ENCODE results near the gene MSI2.
"Not testable (repeated sequence)": the region's sequence is repeated elsewhere in the genome, so short reads cannot be mapped to it uniquely, and the experiment has no call there.

Gene MSI2

DNA sequence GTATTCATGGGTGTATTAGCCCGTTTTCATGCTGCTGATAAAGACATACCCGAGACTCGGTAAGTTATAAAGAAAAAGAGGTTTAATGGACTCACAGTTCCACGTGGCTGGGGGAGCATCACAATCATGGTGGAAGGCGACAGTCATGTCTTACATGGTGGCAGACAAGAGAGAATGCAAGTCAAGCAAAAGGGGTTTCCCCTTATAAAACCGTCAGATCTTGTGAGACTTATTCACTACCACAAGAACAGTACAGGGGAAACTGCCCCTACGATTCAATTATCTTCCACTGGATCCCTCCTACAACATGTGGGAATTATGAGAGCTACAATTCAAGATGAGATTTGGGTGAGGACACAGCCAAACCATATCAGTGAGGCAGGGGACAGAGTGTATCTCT lies 44.3 kb downstream of the MSI2 start:
- not testable (repeated sequence) for H2BK15ac ChIP-seq (replicated peaks; ENCODE audit: low read depth); H3K4ac ChIP-seq (ENCODE audit: low read depth, low read length); H3K27me3 ChIP-seq (ENCODE audit: insufficient read depth, low read length, poor library complexity); H2BK120ac ChIP-seq (ENCODE audit: low read depth, low read length); H3K4me1 ChIP-seq (ENCODE audit: control insufficient read depth, low read depth, low read length); H3K56ac ChIP-seq (ENCODE audit: low read length); DNase-seq; H4K5ac ChIP-seq (ENCODE audit: low read length); H3K79me1 ChIP-seq (ENCODE audit: low read length); H3K23ac ChIP-seq (ENCODE audit: low read length); H4K8ac ChIP-seq (ENCODE audit: low read depth, low read length); H3K36me3 ChIP-seq (ENCODE audit: control insufficient read depth, insufficient read depth, low read length); H3K18ac ChIP-seq (ENCODE audit: low read length); H3K27ac ChIP-seq (ENCODE audit: low read depth, low read length); H2AK5ac ChIP-seq (ENCODE audit: low read length); H3K79me2 ChIP-seq (ENCODE audit: control insufficient read depth, insufficient read depth, low read length); H3K4me3 ChIP-seq (ENCODE audit: low read length); H3K9ac ChIP-seq (ENCODE audit: low read length); H2BK5ac ChIP-seq (ENCODE audit: low read length); H3K4me2 ChIP-seq (ENCODE audit: low read length)
- WGBS (ENCODE audit: extremely low coverage, insufficient coverage, low lambda C conversion rate) = no CpG with 5 or more reads among the region's 7 CpGs

DNA sequence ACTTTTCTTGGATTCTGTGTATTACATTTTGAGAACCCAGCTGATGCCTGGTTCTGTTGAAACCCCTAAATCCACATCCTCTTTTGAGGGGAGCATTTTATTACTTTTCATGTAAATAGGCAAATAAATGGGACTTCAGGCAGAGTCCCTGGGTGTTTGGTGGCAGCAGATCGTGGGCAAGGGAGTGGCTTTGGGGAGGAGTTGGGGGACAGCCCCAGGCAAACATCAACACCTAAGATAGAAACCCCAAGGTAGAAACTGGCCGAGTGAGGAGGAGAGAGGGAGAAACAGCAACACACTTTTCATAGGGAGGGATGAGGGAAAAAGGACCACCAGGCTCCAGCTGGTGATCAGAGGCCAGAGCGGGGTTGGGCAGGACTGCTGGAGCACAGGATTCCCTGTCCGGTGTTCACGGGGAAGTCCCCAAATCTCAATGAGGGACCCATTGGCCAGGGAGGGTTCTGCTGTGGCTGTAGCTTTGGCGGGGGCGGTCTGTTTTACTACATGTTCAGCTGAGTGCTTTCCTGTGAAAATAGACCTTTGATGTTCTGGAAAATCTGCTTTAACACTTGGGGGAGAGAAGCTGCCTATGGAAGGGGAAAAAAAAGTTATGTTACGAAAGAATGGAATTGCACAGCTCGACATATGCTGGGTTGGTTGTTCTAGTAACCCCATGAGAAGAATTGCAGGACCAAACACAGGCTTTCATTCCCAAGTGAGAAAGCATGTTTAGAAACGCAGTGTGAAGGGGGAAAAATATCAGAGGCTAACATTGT lies 46.6 kb downstream of the MSI2 start:
- H3K9ac ChIP-seq (ENCODE audit: low read length) = no peak overlapping the region
- H4K8ac ChIP-seq (ENCODE audit: low read depth, low read length) = no peak overlapping the region
- H3K27me3 ChIP-seq (ENCODE audit: insufficient read depth, low read length, poor library complexity) = no peaks in the 10 kb centered on the region
- no peak overlapping the region for H3K18ac ChIP-seq (ENCODE audit: low read length)
- no peak overlapping the region for H3K4ac ChIP-seq (ENCODE audit: low read depth, low read length)
- no peak overlapping the region for H3K4me2 ChIP-seq (ENCODE audit: low read length)
- H3K56ac ChIP-seq (ENCODE audit: low read length) = no peak overlapping the region
- H3K36me3 ChIP-seq (ENCODE audit: control insufficient read depth, insufficient read depth, low read length) = no peaks in the 10 kb centered on the region
- H3K4me3 ChIP-seq (ENCODE audit: low read length) = no peak overlapping the region
- H3K79me2 ChIP-seq (ENCODE audit: control insufficient read depth, insufficient read depth, low read length) = no peaks in the 10 kb centered on the region
- H2AK5ac ChIP-seq (ENCODE audit: low read length) = no peak overlapping the region
- H3K79me1 ChIP-seq (ENCODE audit: low read length) = peaks cover 7% of the 10 kb centered on the region
- no peak for DNase-seq
- H2BK5ac ChIP-seq (ENCODE audit: low read length) = no peak overlapping the region
- no peaks in the 10 kb centered on the region for H3K4me1 ChIP-seq (ENCODE audit: control insufficient read depth, low read depth, low read length)
- no peak overlapping the region for H3K23ac ChIP-seq (ENCODE audit: low read length)
- no CpG with 5 or more reads among the region's 10 CpGs for WGBS (ENCODE audit: extremely low coverage, insufficient coverage, low lambda C conversion rate)
- no peak overlapping the region for H2BK15ac ChIP-seq (replicated peaks; ENCODE audit: low read depth)
- no peak overlapping the region for H3K27ac ChIP-seq (ENCODE audit: low read depth, low read length)
- no peak overlapping the region for H4K5ac ChIP-seq (ENCODE audit: low read length)
- H2BK120ac ChIP-seq (ENCODE audit: low read depth, low read length) = no peak overlapping the region

DNA sequence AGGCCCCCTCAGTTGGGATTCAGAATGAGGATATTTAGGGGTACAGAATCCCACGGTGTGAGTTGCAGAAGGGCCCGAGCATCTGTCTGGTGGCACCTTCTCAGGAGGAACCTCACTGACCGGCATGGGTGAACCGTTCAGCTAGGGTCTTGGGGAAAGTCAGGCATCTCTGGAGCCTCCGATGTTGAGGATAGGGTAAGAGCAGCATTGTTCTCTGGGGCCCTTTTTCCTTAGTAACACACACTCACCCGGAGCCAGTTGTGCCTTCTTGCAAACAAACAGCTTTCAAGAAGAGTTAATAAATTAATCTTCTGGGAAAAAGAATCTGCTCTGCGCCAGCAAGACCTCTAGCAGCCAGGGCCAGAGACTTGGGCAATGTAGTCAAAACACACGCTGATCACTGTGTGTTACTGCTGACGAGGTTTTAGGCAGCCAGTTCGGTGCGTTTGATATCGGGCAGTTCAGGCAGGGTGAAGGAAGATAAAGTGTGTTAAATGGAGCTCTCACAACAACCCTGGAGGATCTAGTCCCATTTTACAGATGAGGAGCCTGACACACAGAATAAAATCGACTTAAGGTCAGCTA lies 48.9 kb downstream of the MSI2 start:
- Histone ChIP-seq H4K5ac (ENCODE audit: low read length) (no peak overlapping the region), H3K4me1 (ENCODE audit: control insufficient read depth, low read depth, low read length) (no peaks in the 10 kb centered on the region), H3K27me3 (ENCODE audit: insufficient read depth, low read length, poor library complexity) (no peaks in the 10 kb centered on the region), H3K18ac (ENCODE audit: low read length) (no peak overlapping the region), H3K9ac (ENCODE audit: low read length) (no peak overlapping the region), H2BK120ac (ENCODE audit: low read depth, low read length) (no peak overlapping the region), H2BK5ac (ENCODE audit: low read length) (no peak overlapping the region), H3K36me3 (ENCODE audit: control insufficient read depth, insufficient read depth, low read length) (no peaks in the 10 kb centered on the region), H4K8ac (ENCODE audit: low read depth, low read length) (no peak overlapping the region), H3K23ac (ENCODE audit: low read length) (no peak overlapping the region), H3K4me2 (ENCODE audit: low read length) (no peak overlapping the region), H3K27ac (ENCODE audit: low read depth, low read length) (no peak overlapping the region), H3K79me2 (ENCODE audit: control insufficient read depth, insufficient read depth, low read length) (no peaks in the 10 kb centered on the region), H2BK15ac (replicated peaks; ENCODE audit: low read depth) (no peak overlapping the region), H3K56ac (ENCODE audit: low read length) (no peak overlapping the region), H3K4ac (ENCODE audit: low read depth, low read length) (no peak overlapping the region), H2AK5ac (ENCODE audit: low read length) (no peak overlapping the region), H3K79me1 (ENCODE audit: low read length) (peaks cover 4% of the 10 kb centered on the region), H3K4me3 (ENCODE audit: low read length) (no peak overlapping the region)
- DNase-seq = no peak
- no CpG with 5 or more reads among the region's 13 CpGs for WGBS (ENCODE audit: extremely low coverage, insufficient coverage, low lambda C conversion rate)

DNA sequence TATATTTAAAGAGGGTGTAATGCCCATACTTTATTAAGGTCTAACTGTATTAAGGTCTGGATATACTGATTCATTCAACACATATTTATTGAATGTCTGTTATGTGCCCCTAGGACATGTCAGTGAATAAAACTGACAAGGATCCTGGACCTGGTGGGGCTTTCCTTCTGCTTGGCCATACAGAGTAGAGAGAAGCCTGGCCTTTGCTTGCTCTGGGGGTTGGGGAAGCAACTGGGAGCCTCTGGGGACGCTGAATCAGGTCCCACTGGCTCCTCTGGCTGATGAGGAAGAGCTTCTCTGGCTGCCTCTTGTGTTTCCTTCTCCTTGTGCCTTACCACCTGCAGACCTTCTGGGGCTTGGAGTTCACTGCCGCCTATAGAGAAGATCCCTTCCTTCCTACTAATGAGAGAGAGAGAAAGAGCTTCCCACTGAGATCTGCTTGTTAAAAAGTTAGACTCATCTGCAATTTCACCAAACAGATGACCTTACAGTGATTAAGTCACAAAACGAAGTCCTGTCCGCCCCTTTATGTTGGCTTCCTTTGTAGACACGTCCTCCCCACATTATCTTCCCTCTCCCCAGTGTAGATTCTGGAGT lies 49.7 kb downstream of the MSI2 start:
- Histone ChIP-seq H3K79me2 (ENCODE audit: control insufficient read depth, insufficient read depth, low read length) (no peaks in the 10 kb centered on the region), H3K36me3 (ENCODE audit: control insufficient read depth, insufficient read depth, low read length) (no peaks in the 10 kb centered on the region), H3K18ac (ENCODE audit: low read length) (no peak overlapping the region), H4K5ac (ENCODE audit: low read length) (no peak overlapping the region), H3K27ac (ENCODE audit: low read depth, low read length) (no peak overlapping the region), H3K4me1 (ENCODE audit: control insufficient read depth, low read depth, low read length) (no peaks in the 10 kb centered on the region), H3K4me2 (ENCODE audit: low read length) (no peak overlapping the region), H4K8ac (ENCODE audit: low read depth, low read length) (no peak overlapping the region), H2BK15ac (replicated peaks; ENCODE audit: low read depth) (no peak overlapping the region), H3K9ac (ENCODE audit: low read length) (no peak overlapping the region), H3K4ac (ENCODE audit: low read depth, low read length) (no peak overlapping the region), H3K4me3 (ENCODE audit: low read length) (no peak overlapping the region), H2AK5ac (ENCODE audit: low read length) (no peak overlapping the region), H3K79me1 (ENCODE audit: low read length) (peaks cover 6% of the 10 kb centered on the region), H2BK5ac (ENCODE audit: low read length) (no peak overlapping the region), H2BK120ac (ENCODE audit: low read depth, low read length) (no peak overlapping the region), H3K27me3 (ENCODE audit: insufficient read depth, low read length, poor library complexity) (no peaks in the 10 kb centered on the region), H3K56ac (ENCODE audit: low read length) (no peak overlapping the region), H3K23ac (ENCODE audit: low read length) (no peak overlapping the region)
- no CpG with 5 or more reads among the region's 5 CpGs for WGBS (ENCODE audit: extremely low coverage, insufficient coverage, low lambda C conversion rate)
- no peak for DNase-seq

DNA sequence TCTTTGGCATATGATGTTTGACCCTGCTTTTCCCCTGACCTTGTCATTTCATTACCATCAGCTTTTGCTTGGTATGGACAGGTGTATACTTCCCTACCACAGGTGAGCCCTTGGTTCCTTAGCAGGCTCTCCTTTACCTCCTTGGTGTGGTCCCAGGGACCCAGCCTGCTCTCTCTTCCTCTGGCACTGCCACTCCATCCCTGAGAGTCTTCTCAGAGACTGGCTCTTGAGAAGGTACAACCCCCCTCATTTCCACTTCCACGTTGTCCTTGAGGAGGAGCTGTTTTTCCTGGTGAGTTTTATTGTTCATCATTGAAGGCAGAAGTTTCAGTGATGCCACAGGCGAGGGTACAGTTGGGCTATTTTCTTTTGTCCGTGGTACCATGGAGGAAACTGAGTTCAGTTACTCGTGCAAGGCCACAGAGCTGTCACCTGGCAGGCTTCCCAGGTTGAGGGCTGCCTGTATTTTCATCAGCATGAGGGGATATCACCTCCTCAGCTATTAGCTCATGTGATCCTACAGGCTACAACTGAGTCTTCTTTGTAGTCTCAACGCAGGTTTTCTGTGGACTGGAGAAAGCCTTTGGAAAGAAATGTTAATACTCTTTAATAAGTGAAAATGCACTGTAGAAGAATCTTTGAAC lies 52.3 kb downstream of the MSI2 start:
- Histone ChIP-seq H4K8ac (ENCODE audit: low read depth, low read length) (no peak overlapping the region), H2BK15ac (replicated peaks; ENCODE audit: low read depth) (no peak overlapping the region), H2BK120ac (ENCODE audit: low read depth, low read length) (no peak overlapping the region), H3K79me1 (ENCODE audit: low read length) (peaks cover 2% of the 10 kb centered on the region), H3K18ac (ENCODE audit: low read length) (no peak overlapping the region), H3K23ac (ENCODE audit: low read length) (no peak overlapping the region), H3K27ac (ENCODE audit: low read depth, low read length) (no peak overlapping the region), H2BK5ac (ENCODE audit: low read length) (no peak overlapping the region), H3K36me3 (ENCODE audit: control insufficient read depth, insufficient read depth, low read length) (no peaks in the 10 kb centered on the region), H3K79me2 (ENCODE audit: control insufficient read depth, insufficient read depth, low read length) (no peaks in the 10 kb centered on the region), H3K4me3 (ENCODE audit: low read length) (no peak overlapping the region), H3K27me3 (ENCODE audit: insufficient read depth, low read length, poor library complexity) (no peaks in the 10 kb centered on the region), H3K56ac (ENCODE audit: low read length) (no peak overlapping the region), H3K4me1 (ENCODE audit: control insufficient read depth, low read depth, low read length) (no peaks in the 10 kb centered on the region), H3K4me2 (ENCODE audit: low read length) (no peak overlapping the region), H3K9ac (ENCODE audit: low read length) (no peak overlapping the region), H4K5ac (ENCODE audit: low read length) (no peak overlapping the region), H3K4ac (ENCODE audit: low read depth, low read length) (no peak overlapping the region), H2AK5ac (ENCODE audit: low read length) (no peak overlapping the region)
- WGBS (ENCODE audit: extremely low coverage, insufficient coverage, low lambda C conversion rate) = no CpG with 5 or more reads among the region's 5 CpGs
- no peak for DNase-seq
